SU-DHL-6 (cell line): ENCODE measurements around the gene PPP2R1A.

Experiments
- CTCF ChIP-seq: fragments of 200-600 bp; sonication (generic); IDR thresholded peaks from one replicate; pipeline ENCODE4 v1.5.1; 2017; ENCODE audit warnings: antibody characterized with exemption, mild to moderate bottlenecking, low read length, moderate library complexity; ENCODE audit not compliant: insufficient read depth, poor library complexity, severe bottlenecking
- EZH2phosphoT487 ChIP-seq: fragments of 200-600 bp; sonication (generic), shearing (Covaris generic); conservative IDR thresholded peaks from 2 replicates; pipeline ENCODE4 v1.6.1; 2018; ENCODE audit warnings: mild to moderate bottlenecking, antibody characterized with exemption, low read length, moderate library complexity, mixed read lengths

- no peak for TF ChIP-seq CTCF
- TF ChIP-seq EZH2phosphoT487: no peak
These were observed 38.1 kb downstream of the PPP2R1A start for GRCh38 chr19:52227980-52228379.
